ENCODE measurements around the gene TFPI. TPM values are rescaled to one million over a fixed set of nuclear protein-coding genes. Genes with fewer than 3 reads are reported as not detected.

The TFPI gene
- total and polyA plus RNA-seq, 4 donors: 169 to 253 (median 237) TPM

DNA sequence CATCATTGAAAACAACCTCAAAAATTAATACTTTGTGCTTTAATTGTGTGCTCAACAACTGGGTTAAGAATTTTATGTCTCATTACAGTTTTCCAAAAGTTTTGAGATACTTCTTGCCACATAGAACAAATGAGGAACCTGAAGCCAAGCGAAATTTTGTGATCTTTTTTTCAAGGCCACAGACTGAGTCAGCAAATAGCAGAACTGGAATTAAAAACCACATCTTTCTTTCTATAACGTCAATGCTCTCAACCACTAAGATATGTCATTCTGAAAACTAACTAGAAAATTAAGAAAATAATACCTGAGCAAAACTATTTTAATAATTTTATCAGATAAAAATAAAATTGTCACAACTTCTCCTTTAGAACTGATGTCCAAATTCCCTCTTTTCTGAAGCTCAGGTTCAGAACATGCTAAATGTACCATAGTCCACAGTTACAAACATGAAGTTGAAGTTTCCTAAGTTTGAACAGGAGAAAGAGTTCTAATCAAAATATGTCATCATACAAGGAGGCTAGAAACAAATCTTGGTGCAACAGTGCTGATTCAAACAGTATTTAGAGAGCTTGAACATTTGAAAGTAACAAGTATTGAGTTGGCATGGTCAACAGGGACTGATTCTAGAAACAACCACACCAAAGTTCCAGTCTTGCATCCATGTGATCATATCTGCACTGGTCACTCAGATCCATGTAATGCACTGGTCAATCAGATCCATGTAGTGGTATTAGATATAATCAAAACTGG lies 78.6 kb downstream of the TFPI start:
- TF ChIP-seq, protein P1, sequence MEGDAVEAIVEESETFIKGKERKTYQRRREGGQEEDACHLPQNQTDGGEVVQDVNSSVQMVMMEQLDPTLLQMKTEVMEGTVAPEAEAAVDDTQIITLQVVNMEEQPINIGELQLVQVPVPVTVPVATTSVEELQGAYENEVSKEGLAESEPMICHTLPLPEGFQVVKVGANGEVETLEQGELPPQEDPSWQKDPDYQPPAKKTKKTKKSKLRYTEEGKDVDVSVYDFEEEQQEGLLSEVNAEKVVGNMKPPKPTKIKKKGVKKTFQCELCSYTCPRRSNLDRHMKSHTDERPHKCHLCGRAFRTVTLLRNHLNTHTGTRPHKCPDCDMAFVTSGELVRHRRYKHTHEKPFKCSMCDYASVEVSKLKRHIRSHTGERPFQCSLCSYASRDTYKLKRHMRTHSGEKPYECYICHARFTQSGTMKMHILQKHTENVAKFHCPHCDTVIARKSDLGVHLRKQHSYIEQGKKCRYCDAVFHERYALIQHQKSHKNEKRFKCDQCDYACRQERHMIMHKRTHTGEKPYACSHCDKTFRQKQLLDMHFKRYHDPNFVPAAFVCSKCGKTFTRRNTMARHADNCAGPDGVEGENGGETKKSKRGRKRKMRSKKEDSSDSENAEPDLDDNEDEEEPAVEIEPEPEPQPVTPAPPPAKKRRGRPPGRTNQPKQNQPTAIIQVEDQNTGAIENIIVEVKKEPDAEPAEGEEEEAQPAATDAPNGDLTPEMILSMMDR (IDR thresholded peaks at IDR 0.05; ENCODE audit: control extremely low read depth, extremely low read depth): no peak
- WGBS, 2 donors: 26 to 56% methylated on average over 2 of the region's 2 CpGs
- no peak for DNase-seq

DNA sequence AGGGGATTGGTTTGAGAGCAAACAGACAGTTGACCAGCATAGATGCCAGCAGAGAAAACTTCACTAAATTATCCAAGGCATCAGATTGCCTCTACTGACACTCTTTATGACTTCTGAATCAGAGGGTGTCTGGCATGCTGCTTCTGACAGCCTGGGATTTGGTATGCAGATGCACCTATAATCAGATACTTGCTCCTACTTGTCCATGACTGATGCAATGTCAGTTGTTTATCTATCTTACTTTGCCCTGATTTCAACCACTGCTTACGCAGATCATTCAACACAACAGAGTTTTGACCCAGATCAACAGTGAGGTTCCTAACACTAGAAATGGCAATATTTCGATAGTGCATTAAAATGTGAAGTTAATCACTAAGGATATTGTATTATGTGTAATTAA lies 83.5 kb downstream of the TFPI start:
- H3K4me3 ChIP-seq: no peak overlapping the region
- H3K36me3 ChIP-seq (ENCODE audit: control insufficient read depth in 4 of 4, insufficient read depth in 4 of 4, low read length in 4 of 4): peaks cover 0 to 3% (median 0%) of the 10 kb centered on the region in 4 donors
- no peaks in the 10 kb centered on the region for H3K27me3 ChIP-seq (ENCODE audit: control insufficient read depth in 3 of 3, insufficient read depth in 3 of 3, low read length in 2 of 3)
- TF ChIP-seq, protein P1 (IDR thresholded peaks at IDR 0.05; ENCODE audit: control extremely low read depth, extremely low read depth): no peak
- H3K9ac ChIP-seq (ENCODE audit: insufficient read depth in 1 of 2, low read length in 2 of 2): no peak overlapping the region
- ATAC-seq (ENCODE audit: insufficient read depth, low FRiP score) (no peak), DNase-seq (no peak)
- H3K9me3 ChIP-seq (ENCODE audit: control insufficient read depth in 4 of 4, insufficient read depth in 3 of 4, low read length in 3 of 4): no peaks in the 10 kb centered on the region
- no peak overlapping the region for H3K27ac ChIP-seq (ENCODE audit: low read depth in 1 of 2, low read length in 1 of 2)
- no peaks in the 10 kb centered on the region for H3K4me1 ChIP-seq (ENCODE audit: control insufficient read depth in 5 of 5, insufficient read depth in 5 of 5, low read length in 5 of 5)
- WGBS, 2 donors: 97% methylated on average over 2 of the region's 2 CpGs

More for the DNA sequence above, 78.6 kb downstream of the TFPI start:
- H3K4me1 ChIP-seq (ENCODE audit: control insufficient read depth in 5 of 5, insufficient read depth in 5 of 5, low read length in 5 of 5): peaks cover 0 to 9% (median 0%) of the 10 kb centered on the region in 5 donors
- H3K36me3 ChIP-seq (ENCODE audit: control insufficient read depth in 4 of 4, insufficient read depth in 4 of 4, low read length in 4 of 4): peaks cover 2 to 8% (median 6%) of the 10 kb centered on the region in 4 donors
- no peaks in the 10 kb centered on the region for H3K9me3 ChIP-seq (ENCODE audit: control insufficient read depth in 4 of 4, insufficient read depth in 3 of 4, low read length in 3 of 4)
- H3K27ac ChIP-seq (ENCODE audit: low read depth in 1 of 2, low read length in 1 of 2): no peak overlapping the region
- H3K27me3 ChIP-seq (ENCODE audit: control insufficient read depth in 3 of 3, insufficient read depth in 3 of 3, low read length in 2 of 3): no peaks in the 10 kb centered on the region
- H3K4me3 ChIP-seq: no peak overlapping the region
- H3K9ac ChIP-seq (ENCODE audit: insufficient read depth in 1 of 2, low read length in 2 of 2): no peak overlapping the region
- ATAC-seq (ENCODE audit: insufficient read depth, low FRiP score): no peak

DNA sequence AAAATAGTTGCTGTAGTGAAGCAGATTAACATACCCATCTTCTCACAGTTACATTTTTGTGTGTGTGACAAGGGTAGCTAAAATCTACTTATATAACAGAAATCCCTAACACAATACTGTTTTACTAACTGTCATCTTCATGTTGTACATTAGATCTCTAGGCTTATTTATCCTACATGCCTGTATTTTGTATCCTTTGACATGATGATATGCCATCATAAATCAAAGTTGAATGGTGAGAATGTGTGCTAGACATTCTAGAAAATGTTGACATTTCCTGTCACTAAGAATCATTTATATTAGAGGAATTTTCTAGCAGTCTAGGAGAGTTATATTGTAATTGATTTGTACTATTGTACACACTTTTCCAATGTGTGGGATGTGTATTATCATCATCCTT lies 84.7 kb downstream of the TFPI start:
- Histone ChIP-seq H3K4me3 (no peak overlapping the region), H3K27ac (ENCODE audit: low read depth in 1 of 2, low read length in 1 of 2) (no peak overlapping the region), H3K4me1 (ENCODE audit: control insufficient read depth in 5 of 5, insufficient read depth in 5 of 5, low read length in 5 of 5) (no peaks in the 10 kb centered on the region), H3K36me3 (ENCODE audit: control insufficient read depth in 4 of 4, insufficient read depth in 4 of 4, low read length in 4 of 4) (peaks cover 0 to 3% (median 2%) of the 10 kb centered on the region in 4 donors), H3K9me3 (ENCODE audit: control insufficient read depth in 4 of 4, insufficient read depth in 3 of 4, low read length in 3 of 4) (no peaks in the 10 kb centered on the region), H3K9ac (ENCODE audit: insufficient read depth in 1 of 2, low read length in 2 of 2) (no peak overlapping the region), H3K27me3 (ENCODE audit: control insufficient read depth in 3 of 3, insufficient read depth in 3 of 3, low read length in 2 of 3) (no peaks in the 10 kb centered on the region)
- TF ChIP-seq, protein P1 (IDR thresholded peaks at IDR 0.05; ENCODE audit: control extremely low read depth, extremely low read depth): no peak
- DNase-seq: no peak
- ATAC-seq (ENCODE audit: insufficient read depth, low FRiP score): no peak

DNA sequence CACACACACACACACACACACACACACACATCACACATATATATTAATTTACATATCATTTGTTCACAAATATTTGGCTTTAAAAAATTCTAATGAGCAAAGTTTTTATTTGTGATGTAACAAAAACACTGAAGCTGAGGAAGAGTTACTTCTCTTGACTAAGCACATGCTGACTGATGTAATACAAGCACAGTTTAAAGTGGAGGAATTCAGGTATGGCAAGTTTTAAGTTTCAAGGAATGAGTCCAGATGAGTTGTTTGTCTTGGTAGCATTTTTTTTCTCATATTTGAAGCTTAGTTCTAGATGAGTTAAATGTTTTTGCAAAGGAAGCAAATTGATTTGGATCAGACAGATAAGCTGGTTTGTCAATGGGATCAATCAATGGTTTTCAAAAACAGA lies 86.0 kb downstream of the TFPI start:
- no peak for DNase-seq

More for the DNA sequence above, 86.0 kb downstream of the TFPI start:
- Histone ChIP-seq H3K27ac (ENCODE audit: low read depth in 1 of 2, low read length in 1 of 2) (no peak overlapping the region), H3K4me1 (ENCODE audit: control insufficient read depth in 5 of 5, insufficient read depth in 5 of 5, low read length in 5 of 5) (no peaks in the 10 kb centered on the region), H3K27me3 (ENCODE audit: control insufficient read depth in 3 of 3, insufficient read depth in 3 of 3, low read length in 2 of 3) (no peaks in the 10 kb centered on the region), H3K36me3 (ENCODE audit: control insufficient read depth in 4 of 4, insufficient read depth in 4 of 4, low read length in 4 of 4) (peaks cover 0 to 3% (median 2%) of the 10 kb centered on the region in 4 donors), H3K9ac (ENCODE audit: insufficient read depth in 1 of 2, low read length in 2 of 2) (no peak overlapping the region), H3K4me3 (no peak overlapping the region), H3K9me3 (ENCODE audit: control insufficient read depth in 4 of 4, insufficient read depth in 3 of 4, low read length in 3 of 4) (no peaks in the 10 kb centered on the region)
- ATAC-seq (ENCODE audit: insufficient read depth, low FRiP score): no peak
- TF ChIP-seq, protein P1 (IDR thresholded peaks at IDR 0.05; ENCODE audit: control extremely low read depth, extremely low read depth): no peak
